ENCODE measurements around the gene KCNIP4.

- TF ChIP-seq POLR2A (IDR thresholded peaks at IDR 0.05) = no peak
- no peak for TF ChIP-seq CTCF (IDR thresholded peaks at IDR 0.05)
Observed at GRCh38 chr4:21709761-21710160, 238.8 kb downstream of the KCNIP4 start.
